Effector memory CD4-positive, alpha-beta T cell (primary cell): ENCODE data around the gene TOMM20L.
"Not testable (repeated sequence)": the region's sequence is repeated elsewhere in the genome, so short reads cannot be mapped to it uniquely, and the experiment has no call there.

Experiments
- DNase-seq, 3 donors: peaks; one replicate each; pipeline ENCODE4 v3.0.0-alpha.2; 2020
- H3K27ac ChIP-seq: 2 replicates; pipeline ENCODE4 v1.7.0; 2013; ENCODE audit warnings: mild to moderate bottlenecking, low read length, moderate library complexity; ENCODE audit not compliant: insufficient read depth, poor library complexity, severe bottlenecking
- H3K27me3 ChIP-seq: replicated peaks from 2 replicates; pipeline ENCODE4 v1.7.0; 2013; ENCODE audit warnings: mild to moderate bottlenecking, low read length; ENCODE audit not compliant: insufficient read depth, control insufficient read depth, poor library complexity, severe bottlenecking
- H3K36me3 ChIP-seq: 2 replicates; pipeline ENCODE4 v1.7.0; 2013; ENCODE audit warnings: mild to moderate bottlenecking, low read length, moderate library complexity; ENCODE audit not compliant: control insufficient read depth, insufficient read depth
- H3K4me1 ChIP-seq: 2 replicates; pipeline ENCODE4 v1.7.0; 2013; ENCODE audit warnings: low read length, mild to moderate bottlenecking; ENCODE audit not compliant: control insufficient read depth, insufficient read depth, poor library complexity, severe bottlenecking
- H3K4me3 ChIP-seq: 2 replicates; pipeline ENCODE4 v1.7.0; 2013; ENCODE audit warnings: low read length, low read depth, mild to moderate bottlenecking; ENCODE audit not compliant: insufficient read depth, poor library complexity, severe bottlenecking
- H3K9me3 ChIP-seq: 2 replicates; pipeline ENCODE4 v1.7.0; 2013; ENCODE audit warnings: mild to moderate bottlenecking, low read length, moderate library complexity; ENCODE audit not compliant: control insufficient read depth
- total RNA-seq, 3 donors: gene quantifications; one replicate each; lab custom pipeline; 2026; lab: John Stamatoyannopoulos, UW

The TOMM20L gene
- 0 to 0.35 (median 0) reads per million in 3 donors for total RNA-seq

GRCh38 chr14:58395812-58396788, at the start of gene TOMM20L:
TSS of gene TOMM20L (plus strand) at chr14:58395930. CDS start at chr14:58395958, 28 bp downstream.
- Histone ChIP-seq H3K4me1 (peaks cover 4% of the 10 kb centered on the region), H3K4me3 (peak within 1 kb of the TSS; percentile 63), H3K9me3 (no peaks in the 10 kb centered on the region), H3K36me3 (no peaks in the 10 kb centered on the region), H3K27me3 (no peaks in the 10 kb centered on the region), H3K27ac (peak within 1 kb of the TSS; percentile 75)
- peak; percentile 42 to 57 (median 49) for DNase-seq

GRCh38 chr14:58353516-58354299, 42.0 kb upstream of the TOMM20L start:
- no peaks in the 10 kb centered on the region for H3K27me3 ChIP-seq
- H3K27ac ChIP-seq: peak overlapping the region; percentile 18
- no peaks in the 10 kb centered on the region for H3K4me1 ChIP-seq
- peak overlapping the region; percentile 9 for H3K4me3 ChIP-seq
- peaks cover 26% of the 10 kb centered on the region for H3K36me3 ChIP-seq
- H3K9me3 ChIP-seq: no peaks in the 10 kb centered on the region
- no peak for DNase-seq

- Histone ChIP-seq H3K27ac (no peak overlapping the region), H3K36me3 (peaks cover 23% of the 10 kb centered on the region), H3K27me3 (no peaks in the 10 kb centered on the region), H3K4me1 (no peaks in the 10 kb centered on the region), H3K9me3 (no peaks in the 10 kb centered on the region), H3K4me3 (no peak overlapping the region)
- no peak for DNase-seq
Observed at GRCh38 chr14:58354808-58355207, 40.9 kb upstream of the TOMM20L start.

- H3K9me3 ChIP-seq: no peaks in the 10 kb centered on the region
- peaks cover 31% of the 10 kb centered on the region for H3K36me3 ChIP-seq
- DNase-seq: no peak
- H3K27me3 ChIP-seq: no peaks in the 10 kb centered on the region
- no peak overlapping the region for H3K27ac ChIP-seq
- H3K4me3 ChIP-seq: no peak overlapping the region
- H3K4me1 ChIP-seq: no peaks in the 10 kb centered on the region
Observed at GRCh38 chr14:58356268-58356667, 39.5 kb upstream of the TOMM20L start.

GRCh38 chr14:58362272-58362671, 33.5 kb upstream of the TOMM20L start:
- DNase-seq, H3K4me3 ChIP-seq, H3K4me1 ChIP-seq, H3K27ac ChIP-seq, H3K27me3 ChIP-seq, H3K9me3 ChIP-seq: not testable (repeated sequence)
- H3K36me3 ChIP-seq: peaks cover 45% of the 10 kb centered on the region

- Histone ChIP-seq H3K4me1 (no peaks in the 10 kb centered on the region), H3K9me3 (no peaks in the 10 kb centered on the region), H3K36me3 (peaks cover 52% of the 10 kb centered on the region), H3K4me3 (no peak overlapping the region), H3K27me3 (no peaks in the 10 kb centered on the region), H3K27ac (no peak overlapping the region)
- no peak for DNase-seq
Observed at GRCh38 chr14:58362798-58363412, 32.8 kb upstream of the TOMM20L start.

- Histone ChIP-seq H3K4me3 (no peak overlapping the region), H3K27ac (no peak overlapping the region), H3K36me3 (peaks cover 61% of the 10 kb centered on the region), H3K27me3 (no peaks in the 10 kb centered on the region), H3K9me3 (no peaks in the 10 kb centered on the region), H3K4me1 (no peaks in the 10 kb centered on the region)
- no peak for DNase-seq
Observed at GRCh38 chr14:58364316-58364715, 31.4 kb upstream of the TOMM20L start.

GRCh38 chr14:58367296-58367695, 28.4 kb upstream of the TOMM20L start:
- H3K4me1 ChIP-seq: no peaks in the 10 kb centered on the region
- H3K36me3 ChIP-seq: peaks cover 65% of the 10 kb centered on the region
- H3K9me3 ChIP-seq: no peaks in the 10 kb centered on the region
- H3K4me3 ChIP-seq: no peak overlapping the region
- no peak for DNase-seq
- no peaks in the 10 kb centered on the region for H3K27me3 ChIP-seq
- H3K27ac ChIP-seq: no peak overlapping the region

GRCh38 chr14:58368956-58369355, 26.8 kb upstream of the TOMM20L start:
- Histone ChIP-seq H3K27me3 (no peaks in the 10 kb centered on the region), H3K27ac (no peak overlapping the region), H3K4me3 (no peak overlapping the region), H3K4me1 (no peaks in the 10 kb centered on the region), H3K9me3 (no peaks in the 10 kb centered on the region), H3K36me3 (peaks cover 67% of the 10 kb centered on the region)
- no peak for DNase-seq
